ENCODE measurements around the gene GNAZ.

GRCh38 chr22:23037429-23038333 is 32.6 kb upstream of the GNAZ start:
- TF ChIP-seq CTCF (IDR thresholded peaks at IDR 0.05) (no peak), EZH2 (IDR thresholded peaks at IDR 0.05; ENCODE audit: borderline replicate concordance, insufficient read depth, low read depth, low read length, poor library complexity, severe bottlenecking) (no peak)

Measured in B cell (primary cell).